ENCODE results near the gene GARS1. TPM values are rescaled to one million over a fixed set of nuclear protein-coding genes. Genes with fewer than 3 reads are reported as not detected.

The GARS1 gene
- polyA plus RNA-seq, 3 donors = 46.0 to 68.4 (median 48.6) TPM

DNA sequence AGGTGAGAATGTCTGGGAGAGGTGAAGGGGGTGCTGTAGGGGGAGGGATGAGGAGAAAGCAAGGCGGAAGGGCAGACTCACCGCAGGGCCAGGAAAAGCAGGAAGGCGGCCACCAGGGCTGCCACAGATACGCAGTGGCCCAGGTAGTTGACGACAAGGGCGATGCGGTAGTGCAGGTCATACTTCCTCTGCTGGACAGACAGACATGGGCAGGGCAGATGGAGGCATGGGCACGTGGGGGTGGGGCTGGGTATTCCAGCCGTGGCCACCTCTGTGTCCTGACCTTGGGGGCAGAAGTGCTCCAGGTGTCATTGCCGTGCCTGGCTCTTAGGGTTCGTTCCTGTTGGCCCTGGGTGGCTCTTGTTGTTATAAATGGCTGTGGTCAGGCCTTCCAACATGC lies 70.8 kb downstream of the GARS1 start:
- H3K27ac ChIP-seq (ENCODE audit: low read depth in 1 of 2, low read length in 2 of 2) = no peak overlapping the region

DNA sequence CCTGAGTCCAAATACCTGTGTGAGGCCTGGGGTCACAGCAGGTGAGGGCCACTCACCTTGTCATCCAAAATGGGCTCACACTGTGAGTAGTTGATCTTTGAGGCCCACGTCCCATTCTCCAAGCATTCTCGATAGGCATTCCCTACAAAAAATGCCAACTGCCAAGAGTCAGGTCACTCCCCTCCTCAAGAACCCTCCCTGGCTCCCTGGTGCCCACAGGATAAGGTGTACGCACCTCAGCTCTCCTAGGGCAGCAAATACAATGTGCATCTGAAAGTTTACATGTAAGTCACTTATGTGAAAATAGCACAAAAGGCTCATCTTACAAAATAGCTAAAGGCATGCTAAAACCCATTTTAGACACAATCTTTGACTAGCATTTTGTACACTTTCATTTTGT lies 72.5 kb downstream of the GARS1 start:
- Mint-ChIP-seq H3K27me3 (ENCODE audit: low read depth in 3 of 3) (peaks cover 4 to 9% (median 8%) of the 10 kb centered on the region in 3 donors), H3K36me3 (no peaks in the 10 kb centered on the region), H3K9me3 (peaks cover 0 to 2% (median 0%) of the 10 kb centered on the region in 7 donors), H3K4me1 (no peaks in the 10 kb centered on the region), H3K27ac (no peak overlapping the region), H3K4me3 (no peak overlapping the region)
- no peaks in the 10 kb centered on the region for H4K20me1 ChIP-seq (ENCODE audit: insufficient read depth, low read length)
- no peaks in the 10 kb centered on the region for H3K9me3 ChIP-seq (replicated peaks in 1 of 2; ENCODE audit: control insufficient read depth in 1 of 2, insufficient read depth in 1 of 2, low read length in 2 of 2)
- H3K36me3 ChIP-seq (replicated peaks in 1 of 2; ENCODE audit: control insufficient read depth in 1 of 2, insufficient read depth in 2 of 2, low read length in 2 of 2) = no peaks in the 10 kb centered on the region
- no peak overlapping the region for H2AFZ ChIP-seq (ENCODE audit: insufficient read depth, low read depth, low read length, poor library complexity, severe bottlenecking)
- H3K27ac ChIP-seq (ENCODE audit: low read depth in 1 of 2, low read length in 2 of 2) = no peak overlapping the region
- TF ChIP-seq, protein P1, sequence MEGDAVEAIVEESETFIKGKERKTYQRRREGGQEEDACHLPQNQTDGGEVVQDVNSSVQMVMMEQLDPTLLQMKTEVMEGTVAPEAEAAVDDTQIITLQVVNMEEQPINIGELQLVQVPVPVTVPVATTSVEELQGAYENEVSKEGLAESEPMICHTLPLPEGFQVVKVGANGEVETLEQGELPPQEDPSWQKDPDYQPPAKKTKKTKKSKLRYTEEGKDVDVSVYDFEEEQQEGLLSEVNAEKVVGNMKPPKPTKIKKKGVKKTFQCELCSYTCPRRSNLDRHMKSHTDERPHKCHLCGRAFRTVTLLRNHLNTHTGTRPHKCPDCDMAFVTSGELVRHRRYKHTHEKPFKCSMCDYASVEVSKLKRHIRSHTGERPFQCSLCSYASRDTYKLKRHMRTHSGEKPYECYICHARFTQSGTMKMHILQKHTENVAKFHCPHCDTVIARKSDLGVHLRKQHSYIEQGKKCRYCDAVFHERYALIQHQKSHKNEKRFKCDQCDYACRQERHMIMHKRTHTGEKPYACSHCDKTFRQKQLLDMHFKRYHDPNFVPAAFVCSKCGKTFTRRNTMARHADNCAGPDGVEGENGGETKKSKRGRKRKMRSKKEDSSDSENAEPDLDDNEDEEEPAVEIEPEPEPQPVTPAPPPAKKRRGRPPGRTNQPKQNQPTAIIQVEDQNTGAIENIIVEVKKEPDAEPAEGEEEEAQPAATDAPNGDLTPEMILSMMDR (IDR thresholded peaks at IDR 0.05) = no peak
- H3K4me2 ChIP-seq (replicated peaks; ENCODE audit: extremely low read depth, low read length, poor library complexity, severe bottlenecking) = no peak overlapping the region
- WGBS (ENCODE audit: insufficient coverage) = 88% methylated on average over 2 of the region's 3 CpGs
- no peak for DNase-seq
- H3K4me1 ChIP-seq (ENCODE audit: control insufficient read depth in 1 of 2, insufficient read depth in 2 of 2, low read length in 2 of 2) = no peaks in the 10 kb centered on the region
- no peak overlapping the region for H3K4me3 ChIP-seq (replicated peaks in 1 of 3; ENCODE audit: low read depth in 2 of 3, low read length in 3 of 3)
- intact Hi-C loops (cut with micrococcal nuclease) = no loop called here
- no peak overlapping the region for H3K9ac ChIP-seq (ENCODE audit: insufficient read depth, low read length, poor library complexity, severe bottlenecking)
- H3K79me2 ChIP-seq (ENCODE audit: insufficient read depth, low read length) = no peaks in the 10 kb centered on the region
- H3K27me3 ChIP-seq (ENCODE audit: control insufficient read depth in 2 of 2, insufficient read depth in 2 of 2, low read length in 2 of 2) = no peaks in the 10 kb centered on the region

More for the DNA sequence above, 70.8 kb downstream of the GARS1 start:
- Histone ChIP-seq H3K4me1 (ENCODE audit: control insufficient read depth in 1 of 2, insufficient read depth in 2 of 2, low read length in 2 of 2) (no peaks in the 10 kb centered on the region), H3K36me3 (replicated peaks in 1 of 2; ENCODE audit: control insufficient read depth in 1 of 2, insufficient read depth in 2 of 2, low read length in 2 of 2) (no peaks in the 10 kb centered on the region), H3K9ac (ENCODE audit: insufficient read depth, low read length, poor library complexity, severe bottlenecking) (no peak overlapping the region), H3K9me3 (replicated peaks in 1 of 2; ENCODE audit: control insufficient read depth in 1 of 2, insufficient read depth in 1 of 2, low read length in 2 of 2) (no peaks in the 10 kb centered on the region), H2AFZ (ENCODE audit: insufficient read depth, low read depth, low read length, poor library complexity, severe bottlenecking) (no peak overlapping the region), H3K4me2 (replicated peaks; ENCODE audit: extremely low read depth, low read length, poor library complexity, severe bottlenecking) (no peak overlapping the region), H3K79me2 (ENCODE audit: insufficient read depth, low read length) (no peaks in the 10 kb centered on the region), H3K27me3 (ENCODE audit: control insufficient read depth in 2 of 2, insufficient read depth in 2 of 2, low read length in 2 of 2) (no peaks in the 10 kb centered on the region), H4K20me1 (ENCODE audit: insufficient read depth, low read length) (no peaks in the 10 kb centered on the region), H3K4me3 (replicated peaks in 1 of 3; ENCODE audit: low read depth in 2 of 3, low read length in 3 of 3) (no peak overlapping the region)
- Mint-ChIP-seq H3K36me3 (no peaks in the 10 kb centered on the region), H3K27ac (no peak overlapping the region), H3K27me3 (ENCODE audit: low read depth in 3 of 3) (peaks cover 2 to 12% (median 5%) of the 10 kb centered on the region in 3 donors), H3K9me3 (peaks cover 0 to 2% (median 0%) of the 10 kb centered on the region in 7 donors), H3K4me3 (no peak overlapping the region), H3K4me1 (no peaks in the 10 kb centered on the region)
- intact Hi-C loops (cut with micrococcal nuclease) = no loop called here
- WGBS (ENCODE audit: insufficient coverage) = 91% methylated on average over 9 of the region's 11 CpGs
- TF ChIP-seq, protein P1 (IDR thresholded peaks at IDR 0.05) = no peak
- DNase-seq = no peak

Data from CD14-positive monocyte (primary cell).